Bronchial epithelial cell (primary cell): ENCODE measurements around the gene ANKRD31. TPM values are rescaled to one million over a fixed set of nuclear protein-coding genes. Genes with fewer than 3 reads are reported as not detected.

Source experiments
- DNase-seq: peaks from one replicate; pipeline ENCODE4 v3.0.0-alpha.2; 2010; ENCODE audit warnings: low read depth
- FAIRE-seq: peaks from 2 replicates; lab custom pipeline; 2011; peaks lifted over from hg19 to GRCh38; lab: Jason Lieb, UNC
- H3K27me3 ChIP-seq: 2 replicates; pipeline ENCODE4 v1.5.1; 2011; ENCODE audit warnings: low read length; ENCODE audit not compliant: control insufficient read depth, insufficient read depth
- H3K36me3 ChIP-seq: 2 replicates; pipeline ENCODE4 v1.5.1; 2011; ENCODE audit warnings: low read length; ENCODE audit not compliant: control insufficient read depth, insufficient read depth
- H3K4me3 ChIP-seq: 2 replicates; pipeline ENCODE4 v1.5.1; 2011; ENCODE audit warnings: mild to moderate bottlenecking, low read depth, low read length, control low read depth
- total RNA-seq: library from RNA; depleted of rRNA; stranded (reverse); fragments of >200 nt; gene quantifications from 2 replicates; pipeline ENCODE4 v1.2.1, GENCODE V29; 2014
- TF ChIP-seq, protein P1 (sequence below): IDR thresholded peaks from 2 replicates; pipeline ENCODE4 v1.5.1; 2011; ENCODE audit warnings: mild to moderate bottlenecking, moderate library complexity, low read length, control low read depth, inconsistent platforms; ENCODE audit not compliant: insufficient read depth, severe bottlenecking

ANKRD31 gene
- total RNA-seq, 1 donor from 2014 or later: 0.26 TPM

- H3K4me3 ChIP-seq: no peak overlapping the region
- DNase-seq: peak; percentile 87
- H3K27me3 ChIP-seq: no peaks in the 10 kb centered on the region
- TF ChIP-seq, protein P1, sequence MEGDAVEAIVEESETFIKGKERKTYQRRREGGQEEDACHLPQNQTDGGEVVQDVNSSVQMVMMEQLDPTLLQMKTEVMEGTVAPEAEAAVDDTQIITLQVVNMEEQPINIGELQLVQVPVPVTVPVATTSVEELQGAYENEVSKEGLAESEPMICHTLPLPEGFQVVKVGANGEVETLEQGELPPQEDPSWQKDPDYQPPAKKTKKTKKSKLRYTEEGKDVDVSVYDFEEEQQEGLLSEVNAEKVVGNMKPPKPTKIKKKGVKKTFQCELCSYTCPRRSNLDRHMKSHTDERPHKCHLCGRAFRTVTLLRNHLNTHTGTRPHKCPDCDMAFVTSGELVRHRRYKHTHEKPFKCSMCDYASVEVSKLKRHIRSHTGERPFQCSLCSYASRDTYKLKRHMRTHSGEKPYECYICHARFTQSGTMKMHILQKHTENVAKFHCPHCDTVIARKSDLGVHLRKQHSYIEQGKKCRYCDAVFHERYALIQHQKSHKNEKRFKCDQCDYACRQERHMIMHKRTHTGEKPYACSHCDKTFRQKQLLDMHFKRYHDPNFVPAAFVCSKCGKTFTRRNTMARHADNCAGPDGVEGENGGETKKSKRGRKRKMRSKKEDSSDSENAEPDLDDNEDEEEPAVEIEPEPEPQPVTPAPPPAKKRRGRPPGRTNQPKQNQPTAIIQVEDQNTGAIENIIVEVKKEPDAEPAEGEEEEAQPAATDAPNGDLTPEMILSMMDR: no peak
- FAIRE-seq: no peak
- no peaks in the 10 kb centered on the region for H3K36me3 ChIP-seq
These were observed 6.4 kb upstream of the ANKRD31 start for GRCh38 chr5:75243100-75243499.

- FAIRE-seq: no peak
- H3K36me3 ChIP-seq: no peaks in the 10 kb centered on the region
- no peak overlapping the region for H3K4me3 ChIP-seq
- TF ChIP-seq, protein P1: no peak
- no peaks in the 10 kb centered on the region for H3K27me3 ChIP-seq
- peak; percentile 30 for DNase-seq
These were observed 5.4 kb upstream of the ANKRD31 start for GRCh38 chr5:75242067-75242466.

- DNase-seq (peak; percentile 83), FAIRE-seq (no peak)
- TF ChIP-seq, protein P1: no peak
- Histone ChIP-seq H3K27me3 (no peaks in the 10 kb centered on the region), H3K36me3 (no peaks in the 10 kb centered on the region), H3K4me3 (no peak overlapping the region)
These were observed 3.0 kb upstream of the ANKRD31 start for GRCh38 chr5:75239681-75240080.

GRCh38 chr5:75235711-75236110 is 967 bp downstream of the ANKRD31 start:
- DNase-seq (no peak), FAIRE-seq (no peak)
- TF ChIP-seq, protein P1: no peak
- H3K27me3 ChIP-seq: no peaks in the 10 kb centered on the region
- no peak overlapping the region for H3K4me3 ChIP-seq
- H3K36me3 ChIP-seq: no peaks in the 10 kb centered on the region

DNA sequence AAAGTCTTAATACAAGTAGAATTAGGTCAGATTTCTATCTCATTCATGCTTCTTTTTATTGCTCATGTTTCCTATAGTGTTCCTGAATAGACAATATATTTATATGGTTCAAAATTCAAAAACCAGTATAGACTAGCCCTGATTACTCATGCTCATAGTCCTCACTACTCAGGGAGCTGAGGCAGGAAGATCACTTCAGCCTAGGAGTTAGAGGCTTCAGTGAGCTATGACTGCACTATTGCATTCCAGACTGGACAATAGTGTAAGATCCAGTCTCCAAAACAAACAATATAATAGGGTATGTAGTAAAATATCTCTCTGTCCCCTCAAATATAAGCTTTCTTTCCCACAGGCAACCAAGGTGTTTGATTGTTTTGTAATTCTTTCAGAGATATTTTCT is 2.4 kb downstream of the ANKRD31 start:
- DNase-seq (peak; percentile 89), FAIRE-seq (no peak)
- Histone ChIP-seq H3K27me3 (no peaks in the 10 kb centered on the region), H3K36me3 (no peaks in the 10 kb centered on the region), H3K4me3 (no peak overlapping the region)
- TF ChIP-seq, protein P1: no peak

- FAIRE-seq: no peak
- TF ChIP-seq, protein P1: no peak
- DNase-seq: no peak
- no peaks in the 10 kb centered on the region for H3K36me3 ChIP-seq
- H3K27me3 ChIP-seq: no peaks in the 10 kb centered on the region
- no peak overlapping the region for H3K4me3 ChIP-seq
These were observed 9.8 kb downstream of the ANKRD31 start for GRCh38 chr5:75226916-75227315.
